ENCODE results near the gene WFIKKN1.
"Not testable (repeated sequence)": the region's sequence is repeated elsewhere in the genome, so short reads cannot be mapped to it uniquely, and the experiment has no call there.

DNA sequence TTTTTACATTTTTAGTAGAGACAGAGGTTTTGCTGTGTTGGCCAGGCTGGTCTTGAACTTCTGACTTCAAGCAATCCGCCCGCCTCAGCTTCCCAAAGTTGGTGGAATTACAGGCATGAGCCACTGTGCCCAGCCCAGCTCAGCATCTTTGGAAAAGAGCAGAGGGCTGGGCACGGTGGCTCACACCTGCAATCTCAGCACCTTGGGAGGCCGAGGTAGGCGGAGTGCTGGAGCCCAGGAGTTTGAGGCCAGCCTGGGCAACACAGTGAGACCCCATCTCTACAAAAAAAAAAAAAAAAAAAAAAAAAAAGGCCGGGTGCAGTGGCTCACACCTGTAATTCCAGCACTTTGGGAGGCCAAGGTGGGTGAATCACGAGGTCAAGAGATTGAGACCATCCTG, 33.1 kb upstream of the WFIKKN1 start:
- not testable (repeated sequence) for TF ChIP-seq POLR2A (IDR thresholded peaks at IDR 0.05; ENCODE audit: low read depth, low read length); MXI1 (IDR thresholded peaks at IDR 0.05; ENCODE audit: borderline replicate concordance, low read depth, low read length); CEBPB (IDR thresholded peaks at IDR 0.05; ENCODE audit: low read depth, low read length); FOS (IDR thresholded peaks at IDR 0.05; ENCODE audit: low read depth, low read length); SMC3 (IDR thresholded peaks at IDR 0.05; ENCODE audit: low read depth, low read length); MAZ (IDR thresholded peaks at IDR 0.05; ENCODE audit: borderline replicate concordance, low read depth, low read length); CHD1 (IDR thresholded peaks at IDR 0.05; ENCODE audit: low read depth, low read length); RAD21 (IDR thresholded peaks at IDR 0.05; ENCODE audit: low read length); MAFK (IDR thresholded peaks at IDR 0.05; ENCODE audit: low read depth, low read length); BHLHE40 (IDR thresholded peaks at IDR 0.05; ENCODE audit: low read depth, low read length)
- TF ChIP-seq, protein P1, sequence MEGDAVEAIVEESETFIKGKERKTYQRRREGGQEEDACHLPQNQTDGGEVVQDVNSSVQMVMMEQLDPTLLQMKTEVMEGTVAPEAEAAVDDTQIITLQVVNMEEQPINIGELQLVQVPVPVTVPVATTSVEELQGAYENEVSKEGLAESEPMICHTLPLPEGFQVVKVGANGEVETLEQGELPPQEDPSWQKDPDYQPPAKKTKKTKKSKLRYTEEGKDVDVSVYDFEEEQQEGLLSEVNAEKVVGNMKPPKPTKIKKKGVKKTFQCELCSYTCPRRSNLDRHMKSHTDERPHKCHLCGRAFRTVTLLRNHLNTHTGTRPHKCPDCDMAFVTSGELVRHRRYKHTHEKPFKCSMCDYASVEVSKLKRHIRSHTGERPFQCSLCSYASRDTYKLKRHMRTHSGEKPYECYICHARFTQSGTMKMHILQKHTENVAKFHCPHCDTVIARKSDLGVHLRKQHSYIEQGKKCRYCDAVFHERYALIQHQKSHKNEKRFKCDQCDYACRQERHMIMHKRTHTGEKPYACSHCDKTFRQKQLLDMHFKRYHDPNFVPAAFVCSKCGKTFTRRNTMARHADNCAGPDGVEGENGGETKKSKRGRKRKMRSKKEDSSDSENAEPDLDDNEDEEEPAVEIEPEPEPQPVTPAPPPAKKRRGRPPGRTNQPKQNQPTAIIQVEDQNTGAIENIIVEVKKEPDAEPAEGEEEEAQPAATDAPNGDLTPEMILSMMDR (conservative IDR thresholded peaks at IDR 0.05; ENCODE audit: low read depth, low read length), result not testable (repeated sequence)
- TF ChIP-seq, protein P2, sequence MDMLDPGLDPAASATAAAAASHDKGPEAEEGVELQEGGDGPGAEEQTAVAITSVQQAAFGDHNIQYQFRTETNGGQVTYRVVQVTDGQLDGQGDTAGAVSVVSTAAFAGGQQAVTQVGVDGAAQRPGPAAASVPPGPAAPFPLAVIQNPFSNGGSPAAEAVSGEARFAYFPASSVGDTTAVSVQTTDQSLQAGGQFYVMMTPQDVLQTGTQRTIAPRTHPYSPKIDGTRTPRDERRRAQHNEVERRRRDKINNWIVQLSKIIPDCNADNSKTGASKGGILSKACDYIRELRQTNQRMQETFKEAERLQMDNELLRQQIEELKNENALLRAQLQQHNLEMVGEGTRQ (IDR thresholded peaks at IDR 0.05; ENCODE audit: low read depth, low read length), result not testable (repeated sequence)
- TF ChIP-seq, protein P3, sequence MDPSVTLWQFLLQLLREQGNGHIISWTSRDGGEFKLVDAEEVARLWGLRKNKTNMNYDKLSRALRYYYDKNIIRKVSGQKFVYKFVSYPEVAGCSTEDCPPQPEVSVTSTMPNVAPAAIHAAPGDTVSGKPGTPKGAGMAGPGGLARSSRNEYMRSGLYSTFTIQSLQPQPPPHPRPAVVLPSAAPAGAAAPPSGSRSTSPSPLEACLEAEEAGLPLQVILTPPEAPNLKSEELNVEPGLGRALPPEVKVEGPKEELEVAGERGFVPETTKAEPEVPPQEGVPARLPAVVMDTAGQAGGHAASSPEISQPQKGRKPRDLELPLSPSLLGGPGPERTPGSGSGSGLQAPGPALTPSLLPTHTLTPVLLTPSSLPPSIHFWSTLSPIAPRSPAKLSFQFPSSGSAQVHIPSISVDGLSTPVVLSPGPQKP (IDR thresholded peaks at IDR 0.05; ENCODE audit: borderline replicate concordance, low read depth, low read length), result not testable (repeated sequence)
